Sigmoid colon (tissue), 4 donors: ENCODE results near the gene ZMYM1.

Experiments used
- EP300 ChIP-seq, 4 donors: sonication (generic); formaldehyde crosslinking; IDR thresholded peaks; one replicate each; pipeline ENCODE4 v1.6.1; 2017; ENCODE audit warnings: antibody characterized with exemption in 4 of 4
- TF ChIP-seq, protein P1 (sequence below), 4 experiments: fragments of 450-650 bp in 3 of 4; fragments of 200-600 bp in 1 of 4; IDR thresholded peaks; one replicate each; pipeline ENCODE4 v1.5.1; 2016 to 2019; ENCODE audit warnings: antibody characterized with exemption in 4 of 4, mild to moderate bottlenecking in 3 of 4, moderate library complexity in 2 of 4

- TF ChIP-seq, protein P1, sequence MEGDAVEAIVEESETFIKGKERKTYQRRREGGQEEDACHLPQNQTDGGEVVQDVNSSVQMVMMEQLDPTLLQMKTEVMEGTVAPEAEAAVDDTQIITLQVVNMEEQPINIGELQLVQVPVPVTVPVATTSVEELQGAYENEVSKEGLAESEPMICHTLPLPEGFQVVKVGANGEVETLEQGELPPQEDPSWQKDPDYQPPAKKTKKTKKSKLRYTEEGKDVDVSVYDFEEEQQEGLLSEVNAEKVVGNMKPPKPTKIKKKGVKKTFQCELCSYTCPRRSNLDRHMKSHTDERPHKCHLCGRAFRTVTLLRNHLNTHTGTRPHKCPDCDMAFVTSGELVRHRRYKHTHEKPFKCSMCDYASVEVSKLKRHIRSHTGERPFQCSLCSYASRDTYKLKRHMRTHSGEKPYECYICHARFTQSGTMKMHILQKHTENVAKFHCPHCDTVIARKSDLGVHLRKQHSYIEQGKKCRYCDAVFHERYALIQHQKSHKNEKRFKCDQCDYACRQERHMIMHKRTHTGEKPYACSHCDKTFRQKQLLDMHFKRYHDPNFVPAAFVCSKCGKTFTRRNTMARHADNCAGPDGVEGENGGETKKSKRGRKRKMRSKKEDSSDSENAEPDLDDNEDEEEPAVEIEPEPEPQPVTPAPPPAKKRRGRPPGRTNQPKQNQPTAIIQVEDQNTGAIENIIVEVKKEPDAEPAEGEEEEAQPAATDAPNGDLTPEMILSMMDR (IDR thresholded peaks at IDR 0.05) = no peak
- TF ChIP-seq EP300 (IDR thresholded peaks at IDR 0.05) = no peak
Observed at GRCh38 chr1:35069746-35070145, 9.4 kb upstream of the ZMYM1 start.
